Esophagus muscularis mucosa (tissue), 3 donors: ENCODE measurements around the gene PIK3R4.

ENCODE experiments used
- CTCF ChIP-seq, 3 experiments: fragments of 200-600 bp in 2 of 3; fragments of 450-650 bp in 1 of 3; sonication (generic) in 2 of 3; IDR thresholded peaks; one replicate each; pipeline ENCODE4 v1.5.1; 2017 to 2019; ENCODE audit warnings: antibody characterized with exemption in 3 of 3, mild to moderate bottlenecking in 2 of 3, moderate library complexity in 1 of 3
- POLR2A ChIP-seq: fragments of 450-650 bp; IDR thresholded peaks from one replicate; pipeline ENCODE4 v1.6.1; 2017; ENCODE audit warnings: antibody characterized with exemption, moderate library complexity, mild to moderate bottlenecking, low read depth

- TF ChIP-seq POLR2A (no peak), CTCF (IDR thresholded peaks at IDR 0.05) (peak in 1 of 3 experiments; percentile 25)
Observed at GRCh38 chr3:130699765-130700164, 46.9 kb downstream of the PIK3R4 start.
